HCT116 (cell line): Measurements from ENCODE around the gene CNTNAP5. TPM values are rescaled to one million over a fixed set of nuclear protein-coding genes. Genes with fewer than 3 reads are reported as not detected.

Experiments used
- ATAC-seq: fragments of 200-7000 bp; cut with Tn5 transposase; 2 replicates; pipeline ENCODE4 v1.9.1; 2020; ENCODE audit warnings: mild to moderate bottlenecking, moderate library complexity
- BruUV-seq: library from RNA; stranded (reverse); fragments of 400-500 nt; replicated peaks from 2 replicates; lab custom pipeline; 2021; lab: Mats Ljungman, UMichigan
- CTCF ChIA-PET: fragments of 300-600 bp; sonication (Branson Sonifier 250); formaldehyde crosslinking; loops from one replicate; lab custom pipeline; 2021; ENCODE audit warnings: antibody characterized with exemption; lab: Charles Lee
- POLR2A ChIA-PET: fragments of 300-600, 350-600 bp; sonication (Branson Sonifier 250); formaldehyde crosslinking; loops from one replicate; lab custom pipeline; 2021; ENCODE audit warnings: antibody characterized with exemption; lab: Charles Lee
- RAD21 ChIA-PET, 2 experiments: fragments of 300-600 bp; sonication (Branson Sonifier 250); formaldehyde crosslinking; loops; one replicate each; lab custom pipeline; 2023; ENCODE audit warnings: low total read pairs in 2 of 2; ENCODE audit not compliant: uncharacterized antibody in 2 of 2, unreplicated experiment in 2 of 2, low non-redundant PET in 1 of 2; lab: Charles Lee
- DNase-seq: peaks from one replicate; pipeline ENCODE4 v3.0.0-alpha.2; 2010; ENCODE audit warnings: low read depth, low spot score
- H2AFZ ChIP-seq: fragments of 200-600 bp; shearing (Covaris generic), sonication (generic); 2 replicates; pipeline ENCODE4 v1.6.1; 2017; ENCODE audit warnings: low read depth, mixed run types, mixed read lengths, antibody characterized with exemption, low read length; ENCODE audit not compliant: poor library complexity, severe bottlenecking
- H3K27ac ChIP-seq: 2 replicates; pipeline ENCODE4 v1.5.1; 2012; ENCODE audit warnings: low read depth, low read length
- H3K27me3 ChIP-seq: fragments of 200-600 bp; sonication (generic); 2 replicates; pipeline ENCODE4 v1.6.1; 2016; ENCODE audit warnings: mixed run types, low read length, mixed read lengths; ENCODE audit not compliant: insufficient read depth
- H3K36me3 ChIP-seq, 2 experiments: fragments of 200-500 bp in 1 of 2; fragments of 200-600 bp in 1 of 2; sonication (Bioruptor generic) in 1 of 2; sonication (generic) in 1 of 2; 2 replicates each; pipeline versions ENCODE4 v1.5.1 to v1.6.1; 2014 to 2016; ENCODE audit warnings: low read length in 2 of 2, inconsistent platforms in 1 of 2, mixed read lengths in 1 of 2, mixed run types in 1 of 2; ENCODE audit not compliant: insufficient read depth in 2 of 2, control insufficient read depth in 1 of 2
- H3K4me1 ChIP-seq, 2 experiments: fragments of 200-600 bp in 1 of 2; sonication (generic) in 1 of 2; 2 replicates each; pipeline versions ENCODE4 v1.5.1 to v1.6.1; 2012 to 2017; ENCODE audit warnings: low read length in 2 of 2, inconsistent platforms in 1 of 2, mild to moderate bottlenecking in 1 of 2, mixed read lengths in 1 of 2, mixed run types in 1 of 2, moderate library complexity in 1 of 2; ENCODE audit not compliant: insufficient read depth in 2 of 2, control insufficient read depth in 1 of 2
- H3K4me2 ChIP-seq: fragments of 200-600 bp; sonication (generic); 2 replicates; pipeline ENCODE4 v1.6.1; 2017; ENCODE audit warnings: mixed run types, low read length, mixed read lengths
- H3K4me3 ChIP-seq, 2 experiments: fragments of 200-600 bp in 1 of 2; sonication (generic) in 1 of 2; replicated peaks in 1 of 2; 2 replicates each; pipeline ENCODE4 v1.5.1; 2011 to 2016; ENCODE audit warnings: low read length in 2 of 2, control low read depth in 1 of 2, low read depth in 1 of 2, mild to moderate bottlenecking in 1 of 2, mixed read lengths in 1 of 2, mixed run types in 1 of 2
- H3K79me2 ChIP-seq: fragments of 200-600 bp; sonication (generic); 2 replicates; pipeline ENCODE4 v1.6.1; 2017; ENCODE audit warnings: mild to moderate bottlenecking, mixed run types, low read length, moderate library complexity, mixed read lengths; ENCODE audit not compliant: insufficient read depth
- H3K9ac ChIP-seq: fragments of 200-600 bp; sonication (generic); 2 replicates; pipeline ENCODE4 v1.6.1; 2016; ENCODE audit warnings: low read length, mixed read lengths
- H3K9me2 ChIP-seq: fragments of 200-600 bp; sonication (generic), shearing (Covaris generic); 2 replicates; pipeline ENCODE4 v1.6.1; 2017; ENCODE audit warnings: mixed run types, mild to moderate bottlenecking, moderate library complexity; ENCODE audit not compliant: insufficient read depth
- H3K9me3 ChIP-seq, 2 experiments: fragments of 200-500 bp in 1 of 2; fragments of 200-600 bp in 1 of 2; sonication (Bioruptor generic) in 1 of 2; sonication (generic) in 1 of 2; 2 replicates each; pipeline ENCODE4 v1.6.1; 2014 to 2017; ENCODE audit warnings: low read length in 2 of 2, mixed read lengths in 2 of 2, inconsistent platforms in 1 of 2, low read depth in 1 of 2, mild to moderate bottlenecking in 1 of 2, mixed run types in 1 of 2, moderate library complexity in 1 of 2; ENCODE audit not compliant: control insufficient read depth in 1 of 2, insufficient read depth in 1 of 2
- H4K20me1 ChIP-seq: fragments of 200-600 bp; sonication (generic), shearing (Covaris generic); 2 replicates; pipeline ENCODE4 v1.6.1; 2017; ENCODE audit warnings: mixed run types, mild to moderate bottlenecking, moderate library complexity; ENCODE audit not compliant: insufficient read depth
- ATF3 ChIP-seq: IDR thresholded peaks from 2 replicates; pipeline ENCODE4 v1.6.1; 2012
- CBX3 ChIP-seq: IDR thresholded peaks from 2 replicates; pipeline ENCODE4 v1.6.1; 2012; ENCODE audit warnings: low read depth
- CEBPB ChIP-seq: IDR thresholded peaks from 2 replicates; pipeline ENCODE4 v1.6.1; 2012; ENCODE audit warnings: low read depth
- EGR1 ChIP-seq: IDR thresholded peaks from 2 replicates; pipeline ENCODE4 v1.6.1; 2012; ENCODE audit warnings: low read depth
- ELF1 ChIP-seq: IDR thresholded peaks from 2 replicates; pipeline ENCODE4 v1.6.1; 2012; ENCODE audit warnings: low read depth, borderline replicate concordance
- EZH2 ChIP-seq: fragments of 200-600 bp; sonication (generic); IDR thresholded peaks from 2 replicates; pipeline ENCODE4 v1.6.1; 2017; ENCODE audit warnings: antibody characterized with exemption, mixed run types
- EZH2phosphoT487 ChIP-seq: fragments of 200-600 bp; IDR thresholded peaks from 2 replicates; pipeline ENCODE4 v1.6.1; 2018; ENCODE audit warnings: antibody characterized with exemption, borderline replicate concordance
- FOSL1 ChIP-seq: IDR thresholded peaks from 2 replicates; pipeline ENCODE4 v1.6.1; 2012; ENCODE audit warnings: low read depth
- MAX ChIP-seq: IDR thresholded peaks from 2 replicates; pipeline ENCODE4 v1.6.1; 2012
- POLR2AphosphoS5 ChIP-seq: IDR thresholded peaks from 2 replicates; pipeline ENCODE4 v1.6.1; 2011; ENCODE audit warnings: mild to moderate bottlenecking, low read depth, low read length, moderate library complexity
- SP1 ChIP-seq: IDR thresholded peaks from 2 replicates; pipeline ENCODE4 v1.6.1; 2012; ENCODE audit warnings: low read depth
- SRF ChIP-seq: IDR thresholded peaks from 2 replicates; pipeline ENCODE4 v1.6.1; 2012; ENCODE audit warnings: low read depth
- TCF7L2 ChIP-seq: IDR thresholded peaks from 2 replicates; pipeline ENCODE4 v1.7.0; 2011; ENCODE audit warnings: borderline replicate concordance, inconsistent platforms; ENCODE audit not compliant: insufficient read depth, insufficient read length; ENCODE audit errors: extremely low read depth
- YY1 ChIP-seq: IDR thresholded peaks from 2 replicates; pipeline ENCODE4 v1.6.1; 2011; ENCODE audit warnings: low read length, low read depth, moderate library complexity, mild to moderate bottlenecking; ENCODE audit not compliant: insufficient replicate concordance; ENCODE audit errors: extremely low read depth
- ZBTB33 ChIP-seq: IDR thresholded peaks from 2 replicates; pipeline ENCODE4 v1.6.1; 2011; ENCODE audit warnings: mild to moderate bottlenecking, low read length, moderate library complexity; ENCODE audit not compliant: insufficient replicate concordance; ENCODE audit errors: extremely low read depth
- ZFX ChIP-seq: fragments of 450-650 bp; IDR thresholded peaks from 2 replicates; pipeline ENCODE4 v1.6.1; 2017
- ZNF274 ChIP-seq: fragments of 200-500 bp; sonication (Bioruptor generic); IDR thresholded peaks from 2 replicates; pipeline ENCODE4 v1.6.1; 2014; ENCODE audit warnings: mild to moderate bottlenecking, low read depth, low read length, inconsistent platforms
- intact Hi-C: fragments of 100-400 bp; cut with micrococcal nuclease; formaldehyde crosslinking; loops from 2 replicates; pipeline ENCODE4 v1.10.0; 2022
- total RNA-seq: library from RNA; stranded (reverse); gene quantifications from one replicate; pipeline ENCODE4 v1.2.1, GENCODE V29; 2021; ENCODE audit not compliant: unreplicated experiment

The CNTNAP5 gene
- total RNA-seq, 1 experiment from 2014 or later: not detected

- Histone ChIP-seq H3K27me3 (no peaks in the 10 kb centered on the region), H3K9me3 (peaks cover 13 to 25% of the 10 kb centered on the region in 2 experiments; a peak in 2 of 4 replicates), H3K79me2 (no peaks in the 10 kb centered on the region), H3K4me3 (no peak overlapping the region), H2AFZ (no peak overlapping the region), H3K27ac (no peak overlapping the region), H4K20me1 (no peaks in the 10 kb centered on the region), H3K9ac (no peak overlapping the region), H3K4me1 (no peaks in the 10 kb centered on the region), H3K9me2 (no peaks in the 10 kb centered on the region), H3K36me3 (no peaks in the 10 kb centered on the region), H3K4me2 (no peak overlapping the region)
- intact Hi-C loops: no loop called here
- CTCF ChIA-PET: no interaction called here
- POLR2A ChIA-PET: no interaction called here
- no peak for DNase-seq
- RAD21 ChIA-PET: no interaction called here
- BruUV-seq: no TSS peak
- TF ChIP-seq EZH2phosphoT487 (no peak), MAX (no peak), FOSL1 (no peak), SP1 (no peak), ELF1 (no peak), ZFX (no peak), EGR1 (no peak), EZH2 (no peak), CEBPB (no peak), YY1 (no peak), ATF3 (no peak), ZBTB33 (no peak), POLR2AphosphoS5 (no peak), SRF (no peak), TCF7L2 (no peak), CBX3 (no peak), ZNF274 (no peak)
- no peak for ATAC-seq
Measured at GRCh38 chr2:124281541-124281940, 256.5 kb downstream of the CNTNAP5 start.
